ENCODE results near the gene TM9SF1. TPM values are rescaled to one million over a fixed set of nuclear protein-coding genes. Genes with fewer than 3 reads are reported as not detected.

TM9SF1 gene
- total and polyA plus RNA-seq, 10 of the 15 experiments (the other 5 are each of a cell fraction or from before 2014, with no cell fraction given): 7.2 to 39.2 (median 17.6) TPM

DNA sequence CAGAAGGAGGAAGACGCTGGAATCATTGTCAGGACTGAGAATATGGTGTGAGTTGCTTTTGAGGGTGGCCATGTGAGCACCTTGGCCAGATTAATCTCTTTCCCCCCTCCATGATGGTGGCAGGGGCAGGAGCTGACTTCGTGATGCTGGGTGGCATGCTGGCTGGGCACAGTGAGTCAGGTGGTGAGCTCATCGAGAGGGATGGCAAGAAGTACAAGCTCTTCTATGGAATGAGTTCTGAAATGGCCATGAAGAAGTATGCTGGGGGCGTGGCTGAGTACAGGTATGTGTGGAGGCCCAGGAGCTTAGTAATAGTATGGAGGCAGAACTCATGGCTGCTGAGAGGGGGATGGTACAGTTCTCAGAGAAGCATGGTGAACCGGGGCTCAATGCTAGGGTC, 42.9 kb upstream of the TM9SF1 start:
- H3K9ac ChIP-seq (ENCODE audit: control insufficient read depth, insufficient read depth, low read length): no peak overlapping the region
- no peak for TF ChIP-seq IKZF1 (conservative IDR thresholded peaks at IDR 0.05)
- TF ChIP-seq ZNF592 (IDR thresholded peaks at IDR 0.05): no peak
- TF ChIP-seq ZSCAN29 (IDR thresholded peaks at IDR 0.05): no peak
- TF ChIP-seq MEF2A (IDR thresholded peaks at IDR 0.05; ENCODE audit: insufficient read depth, low read depth, low read length): no peak
- TF ChIP-seq MEF2B (IDR thresholded peaks at IDR 0.05; ENCODE audit: partially characterized antibody, poor library complexity, severe bottlenecking): no peak
- no peak for TF ChIP-seq SREBF1 (IDR thresholded peaks at IDR 0.05; ENCODE audit: low read length)
- TF ChIP-seq RAD21 (IDR thresholded peaks at IDR 0.05; ENCODE audit: insufficient read depth, low read depth, low read length): no peak
- TF ChIP-seq, protein P1, sequence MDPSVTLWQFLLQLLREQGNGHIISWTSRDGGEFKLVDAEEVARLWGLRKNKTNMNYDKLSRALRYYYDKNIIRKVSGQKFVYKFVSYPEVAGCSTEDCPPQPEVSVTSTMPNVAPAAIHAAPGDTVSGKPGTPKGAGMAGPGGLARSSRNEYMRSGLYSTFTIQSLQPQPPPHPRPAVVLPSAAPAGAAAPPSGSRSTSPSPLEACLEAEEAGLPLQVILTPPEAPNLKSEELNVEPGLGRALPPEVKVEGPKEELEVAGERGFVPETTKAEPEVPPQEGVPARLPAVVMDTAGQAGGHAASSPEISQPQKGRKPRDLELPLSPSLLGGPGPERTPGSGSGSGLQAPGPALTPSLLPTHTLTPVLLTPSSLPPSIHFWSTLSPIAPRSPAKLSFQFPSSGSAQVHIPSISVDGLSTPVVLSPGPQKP (IDR thresholded peaks at IDR 0.05; ENCODE audit: low read depth, low read length): no peak
- TF ChIP-seq POLR2AphosphoS2 (IDR thresholded peaks at IDR 0.05; ENCODE audit: low read depth, low read length): no peak
- TF ChIP-seq CREM (IDR thresholded peaks at IDR 0.05; ENCODE audit: low read depth): no peak
- TF ChIP-seq, protein P2, sequence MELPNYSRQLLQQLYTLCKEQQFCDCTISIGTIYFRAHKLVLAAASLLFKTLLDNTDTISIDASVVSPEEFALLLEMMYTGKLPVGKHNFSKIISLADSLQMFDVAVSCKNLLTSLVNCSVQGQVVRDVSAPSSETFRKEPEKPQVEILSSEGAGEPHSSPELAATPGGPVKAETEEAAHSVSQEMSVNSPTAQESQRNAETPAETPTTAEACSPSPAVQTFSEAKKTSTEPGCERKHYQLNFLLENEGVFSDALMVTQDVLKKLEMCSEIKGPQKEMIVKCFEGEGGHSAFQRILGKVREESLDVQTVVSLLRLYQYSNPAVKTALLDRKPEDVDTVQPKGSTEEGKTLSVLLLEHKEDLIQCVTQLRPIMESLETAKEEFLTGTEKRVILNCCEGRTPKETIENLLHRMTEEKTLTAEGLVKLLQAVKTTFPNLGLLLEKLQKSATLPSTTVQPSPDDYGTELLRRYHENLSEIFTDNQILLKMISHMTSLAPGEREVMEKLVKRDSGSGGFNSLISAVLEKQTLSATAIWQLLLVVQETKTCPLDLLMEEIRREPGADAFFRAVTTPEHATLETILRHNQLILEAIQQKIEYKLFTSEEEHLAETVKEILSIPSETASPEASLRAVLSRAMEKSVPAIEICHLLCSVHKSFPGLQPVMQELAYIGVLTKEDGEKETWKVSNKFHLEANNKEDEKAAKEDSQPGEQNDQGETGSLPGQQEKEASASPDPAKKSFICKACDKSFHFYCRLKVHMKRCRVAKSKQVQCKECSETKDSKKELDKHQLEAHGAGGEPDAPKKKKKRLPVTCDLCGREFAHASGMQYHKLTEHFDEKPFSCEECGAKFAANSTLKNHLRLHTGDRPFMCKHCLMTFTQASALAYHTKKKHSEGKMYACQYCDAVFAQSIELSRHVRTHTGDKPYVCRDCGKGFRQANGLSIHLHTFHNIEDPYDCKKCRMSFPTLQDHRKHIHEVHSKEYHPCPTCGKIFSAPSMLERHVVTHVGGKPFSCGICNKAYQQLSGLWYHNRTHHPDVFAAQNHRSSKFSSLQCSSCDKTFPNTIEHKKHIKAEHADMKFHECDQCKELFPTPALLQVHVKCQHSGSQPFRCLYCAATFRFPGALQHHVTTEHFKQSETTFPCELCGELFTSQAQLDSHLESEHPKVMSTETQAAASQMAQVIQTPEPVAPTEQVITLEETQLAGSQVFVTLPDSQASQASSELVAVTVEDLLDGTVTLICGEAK (IDR thresholded peaks at IDR 0.05; ENCODE audit: borderline replicate concordance): no peak
- no peak for TF ChIP-seq JUND (IDR thresholded peaks at IDR 0.05; ENCODE audit: low read depth, low read length)

More for the DNA sequence above, 42.9 kb upstream of the TM9SF1 start:
- in situ Hi-C loops (cut with MboI) (no loop called here), intact Hi-C loops (cut with micrococcal nuclease; ENCODE audit: unreplicated experiment) (no loop called here)
- Histone ChIP-seq H3K27ac (ENCODE audit: control insufficient read depth, insufficient read depth) (no peak overlapping the region), H2AFZ (ENCODE audit: control insufficient read depth, low read depth, low read length) (no peak overlapping the region), H4K20me1 (ENCODE audit: control insufficient read depth, insufficient read depth) (peaks cover 3% of the 10 kb centered on the region; the same call in 1 of the 2 replicates), H3K27me3 (replicated peaks in 1 of 2; ENCODE audit: control insufficient read depth in 2 of 2, insufficient read depth in 2 of 2, low read length in 1 of 2) (no peaks in the 10 kb centered on the region), H3K4me1 (ENCODE audit: control insufficient read depth, insufficient read depth, low read length) (peaks cover 14% of the 10 kb centered on the region), H3K4me3 (no peak overlapping the region), H3K79me2 (ENCODE audit: control insufficient read depth, insufficient read depth, low read length) (peaks cover 29% of the 10 kb centered on the region), H3K36me3 (ENCODE audit: control insufficient read depth in 2 of 2, insufficient read depth in 2 of 2, low read length in 1 of 2) (peaks cover 11 to 52% of the 10 kb centered on the region in 2 experiments), H3K4me2 (ENCODE audit: control insufficient read depth, insufficient read depth) (no peak overlapping the region), H3K9me3 (replicated peaks; ENCODE audit: control insufficient read depth, insufficient read depth, low read length) (no peaks in the 10 kb centered on the region)
- CTCF ChIA-PET: interaction anchor here (1.0 to 12.3 kb wide), 4 partner anchors 60 to 95 kb away, joined by 3 to 368 read pairs (median 6); partner anchors contain the start of genes CIDEB, DHRS1 and NOP9
- DNase-seq (ENCODE audit: low read depth, low spot score): no peak
- FAIRE-seq: no peak
- POLR2A ChIA-PET: interaction anchor here (0.7 to 1.9 kb wide), 5 partner anchors 13 to 76 kb away, joined by 3 to 6 read pairs (median 3); partner anchors contain the start of genes IRF9, MDP1 and RABGGTA
- RAD21 ChIA-PET (ENCODE audit: unreplicated experiment): no interaction called here
- ATAC-seq: no peak
- no TSS peak for BruUV-seq (replicated peaks)
- SMC1A ChIA-PET (ENCODE audit: uncharacterized antibody, unreplicated experiment): interaction anchor here (0.7 to 1.5 kb wide), 6 partner anchors 9 to 61 kb away, joined by 3 to 4 read pairs (median 3); partner anchors contain the start of genes DHRS1, NOP9 and TM9SF1
- 76% methylated on average over 5 of the region's 5 CpGs for WGBS (ENCODE audit: insufficient coverage, insufficient replicate concordance, low lambda C conversion rate, missing lambda C conversion rate)

Data from GM12878 (cell line).